Measurements from ENCODE around the gene CLDN1.

The CLDN1 gene

DNA sequence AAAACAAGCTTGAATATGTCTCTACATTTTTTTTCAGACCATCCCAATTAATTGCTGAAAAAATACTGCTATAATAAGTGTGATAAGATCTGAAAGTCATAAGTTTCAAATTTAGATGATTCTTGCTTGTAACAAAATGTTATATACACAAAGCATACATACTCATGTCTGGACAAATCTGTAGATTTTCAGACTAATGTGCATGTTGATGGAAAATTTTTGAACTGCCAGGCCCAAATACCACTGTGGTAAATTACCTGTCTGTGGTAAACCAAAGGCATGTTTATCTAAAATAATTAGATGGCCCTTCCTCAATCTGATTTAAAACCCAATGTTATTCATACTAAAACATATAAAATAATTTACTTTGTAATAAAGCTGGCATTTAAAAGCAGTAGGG lies 34.0 kb upstream of the CLDN1 start:
- TF ChIP-seq, protein P1, sequence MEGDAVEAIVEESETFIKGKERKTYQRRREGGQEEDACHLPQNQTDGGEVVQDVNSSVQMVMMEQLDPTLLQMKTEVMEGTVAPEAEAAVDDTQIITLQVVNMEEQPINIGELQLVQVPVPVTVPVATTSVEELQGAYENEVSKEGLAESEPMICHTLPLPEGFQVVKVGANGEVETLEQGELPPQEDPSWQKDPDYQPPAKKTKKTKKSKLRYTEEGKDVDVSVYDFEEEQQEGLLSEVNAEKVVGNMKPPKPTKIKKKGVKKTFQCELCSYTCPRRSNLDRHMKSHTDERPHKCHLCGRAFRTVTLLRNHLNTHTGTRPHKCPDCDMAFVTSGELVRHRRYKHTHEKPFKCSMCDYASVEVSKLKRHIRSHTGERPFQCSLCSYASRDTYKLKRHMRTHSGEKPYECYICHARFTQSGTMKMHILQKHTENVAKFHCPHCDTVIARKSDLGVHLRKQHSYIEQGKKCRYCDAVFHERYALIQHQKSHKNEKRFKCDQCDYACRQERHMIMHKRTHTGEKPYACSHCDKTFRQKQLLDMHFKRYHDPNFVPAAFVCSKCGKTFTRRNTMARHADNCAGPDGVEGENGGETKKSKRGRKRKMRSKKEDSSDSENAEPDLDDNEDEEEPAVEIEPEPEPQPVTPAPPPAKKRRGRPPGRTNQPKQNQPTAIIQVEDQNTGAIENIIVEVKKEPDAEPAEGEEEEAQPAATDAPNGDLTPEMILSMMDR (IDR thresholded peaks at IDR 0.05; ENCODE audit: low read depth, low read length), result no peak
- H3K4me3 ChIP-seq (ENCODE audit: low read depth, low read length), result no peak overlapping the region
- H3K27me3 ChIP-seq (ENCODE audit: insufficient read depth, low read depth, severe bottlenecking), result no peaks in the 10 kb centered on the region
- H3K9me3 ChIP-seq (ENCODE audit: severe bottlenecking), result no peaks in the 10 kb centered on the region
- DNase-seq, result no peak
- no peak overlapping the region for H3K27ac ChIP-seq
- no peaks in the 10 kb centered on the region for H3K36me3 ChIP-seq

DNA sequence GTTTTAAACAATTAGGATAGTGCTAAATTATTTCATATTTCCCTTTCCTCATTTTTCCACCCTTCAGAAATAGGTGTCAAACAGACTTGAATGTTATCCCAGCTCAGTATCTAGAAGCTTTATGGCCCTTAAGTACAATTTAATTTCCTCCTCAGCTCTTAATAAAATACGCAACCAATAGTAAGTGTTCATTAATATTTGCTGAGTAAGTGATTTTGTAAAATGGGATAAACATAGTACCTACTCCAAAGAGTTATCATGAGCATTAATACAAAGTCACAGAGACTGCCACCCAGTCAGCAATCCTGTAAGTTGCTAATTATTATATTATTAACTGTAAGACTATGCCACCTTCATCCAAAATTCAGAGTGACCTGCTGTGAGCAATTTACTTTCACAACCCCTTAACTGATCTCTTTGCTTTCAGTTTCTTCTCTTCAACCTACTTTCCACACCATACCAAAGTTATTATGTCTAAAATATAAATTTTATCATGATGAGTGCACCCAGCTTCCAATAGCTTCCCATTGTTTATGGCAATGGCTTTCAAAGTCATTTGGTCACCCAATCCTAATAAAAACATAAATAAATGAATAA lies 30.7 kb upstream of the CLDN1 start:
- Histone ChIP-seq H3K9me3 (ENCODE audit: severe bottlenecking) (no peaks in the 10 kb centered on the region), H3K4me3 (ENCODE audit: low read depth, low read length) (no peak overlapping the region), H3K36me3 (no peaks in the 10 kb centered on the region), H3K27me3 (ENCODE audit: insufficient read depth, low read depth, severe bottlenecking) (no peaks in the 10 kb centered on the region), H3K27ac (no peak overlapping the region)
- TF ChIP-seq, protein P1 (IDR thresholded peaks at IDR 0.05; ENCODE audit: low read depth, low read length), result no peak
- DNase-seq, result no peak

DNA sequence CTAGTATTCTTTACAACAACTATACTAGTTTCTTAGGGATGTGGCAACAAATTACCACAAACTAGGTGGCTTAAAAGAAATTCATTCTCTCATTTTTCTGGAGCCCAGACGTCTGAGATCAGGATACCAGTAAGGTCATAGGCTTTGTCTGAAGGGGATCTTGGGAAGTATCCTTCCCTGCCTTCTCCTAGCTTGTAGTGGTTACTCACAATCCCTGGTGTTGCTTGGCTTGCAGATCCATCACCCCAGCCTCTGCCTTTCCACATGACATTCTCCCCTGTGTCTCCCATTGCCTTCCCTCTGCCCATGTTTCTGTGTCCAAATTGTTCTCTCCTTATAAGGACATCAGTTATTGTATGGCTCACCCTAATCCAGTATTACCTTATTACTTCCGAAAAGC lies 24.3 kb upstream of the CLDN1 start:
- H3K4me3 ChIP-seq (ENCODE audit: low read depth, low read length), result no peak overlapping the region
- no peak for DNase-seq
- no peaks in the 10 kb centered on the region for H3K36me3 ChIP-seq
- TF ChIP-seq, protein P1 (IDR thresholded peaks at IDR 0.05; ENCODE audit: low read depth, low read length), result no peak
- no peaks in the 10 kb centered on the region for H3K27me3 ChIP-seq (ENCODE audit: insufficient read depth, low read depth, severe bottlenecking)
- H3K9me3 ChIP-seq (ENCODE audit: severe bottlenecking), result no peaks in the 10 kb centered on the region
- H3K27ac ChIP-seq, result no peak overlapping the region

DNA sequence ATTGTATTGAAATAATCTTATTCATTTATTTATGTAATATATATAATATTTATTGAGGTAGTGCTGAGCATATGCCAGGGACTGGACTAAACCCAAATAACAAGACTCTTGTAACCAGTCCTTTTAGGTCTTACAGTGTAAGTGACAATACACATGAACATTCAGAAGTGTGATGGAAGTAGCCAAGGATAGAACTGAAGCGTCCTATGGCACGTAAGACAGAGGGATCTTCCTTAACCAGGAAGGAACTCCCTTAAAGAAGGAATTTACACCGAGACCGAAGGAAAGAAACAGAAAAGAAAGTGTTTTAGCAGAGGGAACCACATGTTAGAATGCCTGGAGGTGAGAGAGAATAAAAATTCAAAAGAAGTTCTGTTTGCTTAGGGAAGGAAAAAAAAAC lies 23.6 kb upstream of the CLDN1 start:
- no peak for DNase-seq
- TF ChIP-seq, protein P1 (IDR thresholded peaks at IDR 0.05; ENCODE audit: low read depth, low read length), result no peak
- Histone ChIP-seq H3K4me3 (ENCODE audit: low read depth, low read length) (no peak overlapping the region), H3K27ac (no peak overlapping the region), H3K27me3 (ENCODE audit: insufficient read depth, low read depth, severe bottlenecking) (no peaks in the 10 kb centered on the region), H3K9me3 (ENCODE audit: severe bottlenecking) (no peaks in the 10 kb centered on the region), H3K36me3 (no peaks in the 10 kb centered on the region)

DNA sequence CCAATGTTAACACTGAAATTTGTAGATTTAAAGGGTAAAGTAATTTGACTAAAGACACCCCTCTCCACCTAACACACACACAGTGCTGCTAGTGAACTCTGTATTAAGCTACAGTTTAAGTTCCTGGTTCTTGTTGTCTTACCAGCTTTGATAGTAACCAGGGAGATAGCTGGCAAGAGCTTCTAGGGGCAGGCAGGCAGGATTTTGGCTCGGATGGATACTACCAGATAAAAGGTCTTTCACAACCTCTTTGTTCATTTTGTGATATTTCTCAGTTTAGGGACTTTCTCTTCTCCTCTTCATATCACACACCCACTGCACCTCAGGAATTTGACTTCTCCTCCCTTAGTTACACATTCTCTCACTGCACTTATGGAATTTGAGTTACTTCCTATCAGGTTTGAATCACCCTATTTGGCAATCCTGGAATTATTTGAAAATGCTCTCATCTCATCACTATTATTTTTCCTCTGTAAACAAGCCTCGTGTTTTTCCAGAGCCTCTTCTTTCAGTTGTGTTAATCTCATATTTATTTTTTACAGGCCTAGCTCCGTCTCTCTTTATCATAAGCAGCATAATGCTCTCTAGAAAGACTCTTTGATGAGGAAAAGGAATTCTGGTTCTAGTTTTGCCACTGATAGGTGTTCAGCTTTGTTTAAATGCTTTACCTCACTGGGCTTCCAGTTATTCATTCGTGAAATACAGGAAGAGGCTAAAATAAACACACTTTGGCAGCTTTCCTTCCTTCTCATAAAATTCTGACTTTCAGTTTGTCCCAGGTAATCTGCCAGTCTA lies 23.0 kb upstream of the CLDN1 start:
- Histone ChIP-seq H3K27ac (no peak overlapping the region), H3K9me3 (ENCODE audit: severe bottlenecking) (no peaks in the 10 kb centered on the region), H3K36me3 (no peaks in the 10 kb centered on the region), H3K27me3 (ENCODE audit: insufficient read depth, low read depth, severe bottlenecking) (no peaks in the 10 kb centered on the region), H3K4me3 (ENCODE audit: low read depth, low read length) (no peak overlapping the region)
- TF ChIP-seq, protein P1 (IDR thresholded peaks at IDR 0.05; ENCODE audit: low read depth, low read length), result no peak
- DNase-seq, result no peak

All from WERI-Rb-1 (cell line).